ENCODE results near the gene FSIP1. TPM values are rescaled to one million over a fixed set of nuclear protein-coding genes. Genes with fewer than 3 reads are reported as not detected.

FSIP1 gene
- total and polyA plus RNA-seq, 7 donors = 1.1 to 12.6 (median 1.4) TPM

- Histone ChIP-seq H3K27me3 (no peaks in the 10 kb centered on the region), H3K36me3 (no peaks in the 10 kb centered on the region), H3K9me3 (peaks cover 0 to 2% (median 0%) of the 10 kb centered on the region in 4 donors), H3K27ac (no peak overlapping the region), H3K4me1 (peaks cover 0 to 10% (median 7%) of the 10 kb centered on the region in 4 donors), H3K4me3 (no peak overlapping the region)
- no peak for DNase-seq
- intact Hi-C loops (cut with DNase I) = no loop called here
- TF ChIP-seq POLR2A (IDR thresholded peaks at IDR 0.05) (no peak), CTCF (IDR thresholded peaks at IDR 0.05) (no peak), EP300 (IDR thresholded peaks at IDR 0.05) (no peak), POLR2AphosphoS5 (IDR thresholded peaks at IDR 0.05) (no peak)
- WGBS, 2 donors = 65 to 78% methylated on average over 6 of the region's 6 CpGs
Observed at GRCh38 chr15:39616731-39617455, 165.7 kb downstream of the FSIP1 start.

- H3K4me3 ChIP-seq = no peak overlapping the region
- 91 to 92% methylated on average over 2 of the region's 2 CpGs for WGBS, 2 donors
- H3K27ac ChIP-seq = no peak overlapping the region
- H3K9me3 ChIP-seq = peaks cover 0 to 12% (median 9%) of the 10 kb centered on the region in 4 donors
- no peaks in the 10 kb centered on the region for H3K4me1 ChIP-seq
- H3K36me3 ChIP-seq = no peaks in the 10 kb centered on the region
- DNase-seq = no peak
- intact Hi-C loops (cut with DNase I) = no loop called here
- no peaks in the 10 kb centered on the region for H3K27me3 ChIP-seq
- no peak for TF ChIP-seq CTCF (IDR thresholded peaks at IDR 0.05)
- no peak for TF ChIP-seq POLR2AphosphoS5 (IDR thresholded peaks at IDR 0.05)
- no peak for TF ChIP-seq POLR2A (IDR thresholded peaks at IDR 0.05)
- no peak for TF ChIP-seq EP300 (IDR thresholded peaks at IDR 0.05)
Observed at GRCh38 chr15:39613861-39614260, 168.8 kb downstream of the FSIP1 start.

- H3K4me1 ChIP-seq = no peaks in the 10 kb centered on the region
- H3K27me3 ChIP-seq = no peaks in the 10 kb centered on the region
- TF ChIP-seq EP300 (IDR thresholded peaks at IDR 0.05) = no peak
- TF ChIP-seq CTCF (IDR thresholded peaks at IDR 0.05) = no peak
- no peak for TF ChIP-seq POLR2AphosphoS5 (IDR thresholded peaks at IDR 0.05)
- no peak overlapping the region for H3K27ac ChIP-seq
- peaks cover 0 to 12% (median 9%) of the 10 kb centered on the region in 4 donors for H3K9me3 ChIP-seq
- intact Hi-C loops (cut with DNase I) = no loop called here
- DNase-seq = no peak
- H3K4me3 ChIP-seq = no peak overlapping the region
- H3K36me3 ChIP-seq = no peaks in the 10 kb centered on the region
Observed at GRCh38 chr15:39613271-39613670, 169.4 kb downstream of the FSIP1 start.

- no peaks in the 10 kb centered on the region for H3K27me3 ChIP-seq
- no peaks in the 10 kb centered on the region for H3K4me1 ChIP-seq
- H3K27ac ChIP-seq = no peak overlapping the region
Observed at GRCh38 chr15:39610665-39611064, 172.0 kb downstream of the FSIP1 start.

More at GRCh38 chr15:39610665-39611064, 172.0 kb downstream of the FSIP1 start:
- TF ChIP-seq EP300 (IDR thresholded peaks at IDR 0.05) (no peak), POLR2AphosphoS5 (IDR thresholded peaks at IDR 0.05) (no peak), POLR2A (IDR thresholded peaks at IDR 0.05) (no peak), CTCF (IDR thresholded peaks at IDR 0.05) (no peak)
- intact Hi-C loops (cut with DNase I) = no loop called here
- peaks cover 0 to 12% (median 9%) of the 10 kb centered on the region in 4 donors for H3K9me3 ChIP-seq
- no peak overlapping the region for H3K4me3 ChIP-seq
- H3K36me3 ChIP-seq = no peaks in the 10 kb centered on the region
- DNase-seq = no peak

Measured in sigmoid colon (tissue), 7 donors.